LNCAP (cell line): ENCODE results near the gene CD9.

Experiments
- TF ChIP-seq, protein P1 (sequence below): fragments of 450-650 bp; IDR thresholded peaks from 2 replicates; pipeline ENCODE4 v1.5.1; 2017; ENCODE audit warnings: mild to moderate bottlenecking

Gene CD9, protein sequence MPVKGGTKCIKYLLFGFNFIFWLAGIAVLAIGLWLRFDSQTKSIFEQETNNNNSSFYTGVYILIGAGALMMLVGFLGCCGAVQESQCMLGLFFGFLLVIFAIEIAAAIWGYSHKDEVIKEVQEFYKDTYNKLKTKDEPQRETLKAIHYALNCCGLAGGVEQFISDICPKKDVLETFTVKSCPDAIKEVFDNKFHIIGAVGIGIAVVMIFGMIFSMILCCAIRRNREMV

DNA sequence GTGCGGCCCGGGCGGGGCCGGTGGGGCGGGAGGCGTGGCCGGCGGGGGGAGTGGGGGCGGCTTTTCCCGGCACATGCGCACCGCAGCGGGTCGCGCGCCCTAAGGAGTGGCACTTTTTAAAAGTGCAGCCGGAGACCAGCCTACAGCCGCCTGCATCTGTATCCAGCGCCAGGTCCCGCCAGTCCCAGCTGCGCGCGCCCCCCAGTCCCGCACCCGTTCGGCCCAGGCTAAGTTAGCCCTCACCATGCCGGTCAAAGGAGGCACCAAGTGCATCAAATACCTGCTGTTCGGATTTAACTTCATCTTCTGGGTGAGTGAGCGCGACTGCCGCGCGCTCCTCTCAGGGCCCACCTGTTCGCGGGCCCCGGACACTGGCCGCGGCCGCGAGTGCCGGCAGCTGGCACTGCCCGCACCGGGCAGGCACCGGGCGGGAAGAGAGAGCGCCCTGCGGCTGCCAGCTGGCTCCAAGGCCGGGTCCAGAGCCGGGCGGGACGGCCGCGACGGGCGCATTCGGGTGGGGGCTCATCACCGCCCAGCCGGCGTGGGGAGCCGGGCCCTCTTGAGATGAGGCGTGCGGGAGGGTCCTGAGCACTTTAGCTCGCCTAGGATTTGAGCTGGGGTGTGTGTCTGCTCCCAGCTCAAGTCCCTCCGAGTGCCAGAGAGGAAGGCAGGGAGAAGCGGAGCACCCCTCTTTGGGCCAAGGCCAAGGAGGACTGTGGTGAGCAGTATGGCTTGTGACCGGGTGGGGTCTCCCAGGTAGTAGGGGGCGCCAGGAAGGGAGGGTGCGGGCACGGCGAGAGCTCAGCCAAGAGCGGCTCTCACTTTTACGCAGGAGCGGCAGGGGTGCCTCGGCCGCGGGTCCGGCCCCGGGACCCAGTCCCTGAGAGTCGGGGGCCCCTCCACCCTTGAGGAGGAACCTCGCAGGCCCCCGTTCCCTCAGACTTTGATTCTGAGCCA, at the start of gene CD9:
CD9 (plus strand) TSS at position 145 of the 957 bp plus-strand sequence; CDS start at position 245, 100 bp downstream.
- TF ChIP-seq, protein P1, sequence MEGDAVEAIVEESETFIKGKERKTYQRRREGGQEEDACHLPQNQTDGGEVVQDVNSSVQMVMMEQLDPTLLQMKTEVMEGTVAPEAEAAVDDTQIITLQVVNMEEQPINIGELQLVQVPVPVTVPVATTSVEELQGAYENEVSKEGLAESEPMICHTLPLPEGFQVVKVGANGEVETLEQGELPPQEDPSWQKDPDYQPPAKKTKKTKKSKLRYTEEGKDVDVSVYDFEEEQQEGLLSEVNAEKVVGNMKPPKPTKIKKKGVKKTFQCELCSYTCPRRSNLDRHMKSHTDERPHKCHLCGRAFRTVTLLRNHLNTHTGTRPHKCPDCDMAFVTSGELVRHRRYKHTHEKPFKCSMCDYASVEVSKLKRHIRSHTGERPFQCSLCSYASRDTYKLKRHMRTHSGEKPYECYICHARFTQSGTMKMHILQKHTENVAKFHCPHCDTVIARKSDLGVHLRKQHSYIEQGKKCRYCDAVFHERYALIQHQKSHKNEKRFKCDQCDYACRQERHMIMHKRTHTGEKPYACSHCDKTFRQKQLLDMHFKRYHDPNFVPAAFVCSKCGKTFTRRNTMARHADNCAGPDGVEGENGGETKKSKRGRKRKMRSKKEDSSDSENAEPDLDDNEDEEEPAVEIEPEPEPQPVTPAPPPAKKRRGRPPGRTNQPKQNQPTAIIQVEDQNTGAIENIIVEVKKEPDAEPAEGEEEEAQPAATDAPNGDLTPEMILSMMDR = no peak

GRCh38 chr12:6154730-6155459, 45.3 kb upstream of the CD9 start:
- TF ChIP-seq, protein P1 = no peak

- TF ChIP-seq, protein P1 = no peak
Observed at GRCh38 chr12:6157482-6157881, 42.7 kb upstream of the CD9 start.

GRCh38 chr12:6158255-6158654, 41.9 kb upstream of the CD9 start:
- TF ChIP-seq, protein P1 = no peak

DNA sequence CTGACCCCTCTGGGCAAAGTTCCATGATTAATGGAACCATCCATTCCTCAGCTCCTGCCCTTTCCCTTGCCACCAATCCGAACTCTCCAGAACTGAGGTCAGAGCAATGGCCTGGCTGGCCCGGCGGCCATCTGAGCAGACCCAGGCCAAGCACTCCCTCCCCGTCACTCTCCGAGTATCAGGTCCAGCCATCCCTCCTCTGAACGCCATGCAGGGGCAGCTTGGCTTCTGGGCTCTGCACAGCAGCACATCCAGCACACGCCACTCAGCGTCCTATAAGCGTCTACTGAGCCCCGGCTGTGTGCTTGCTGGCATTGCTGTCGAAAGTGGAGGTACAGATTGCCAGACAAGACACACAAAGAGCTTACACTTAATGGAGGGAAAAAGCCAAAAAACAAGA, 41.5 kb upstream of the CD9 start:
- TF ChIP-seq, protein P1 = no peak

GRCh38 chr12:6161124-6161882, 38.9 kb upstream of the CD9 start:
- TF ChIP-seq, protein P1 = no peak
